WI38 (cell line): ENCODE measurements around the gene IFNL1.

Source experiments
- H3K4me3 ChIP-seq: 2 replicates; pipeline ENCODE4 v1.5.1; 2011; ENCODE audit warnings: low read depth, mild to moderate bottlenecking, control low read depth, low read length
- CTCF ChIP-seq: IDR thresholded peaks from 2 replicates; pipeline ENCODE4 v1.5.1; 2012; ENCODE audit warnings: low read depth, mild to moderate bottlenecking, control low read depth, low read length

IFNL1 gene

GRCh38 chr19:39277598-39277997 lies 18.6 kb upstream of the IFNL1 start:
- TF ChIP-seq CTCF: no peak
- H3K4me3 ChIP-seq: no peak overlapping the region

GRCh38 chr19:39282021-39282420 lies 14.2 kb upstream of the IFNL1 start:
- TF ChIP-seq CTCF: no peak
- no peak overlapping the region for H3K4me3 ChIP-seq

GRCh38 chr19:39284032-39284431 lies 12.2 kb upstream of the IFNL1 start:
- TF ChIP-seq CTCF: no peak
- H3K4me3 ChIP-seq: no peak overlapping the region

- TF ChIP-seq CTCF: no peak
- no peak overlapping the region for H3K4me3 ChIP-seq
Measured at GRCh38 chr19:39293394-39293793, 2.8 kb upstream of the IFNL1 start.

GRCh38 chr19:39296906-39297305 lies 699 bp downstream of the IFNL1 start:
- H3K4me3 ChIP-seq: no peak overlapping the region
- TF ChIP-seq CTCF: no peak

- H3K4me3 ChIP-seq: no peak overlapping the region
- TF ChIP-seq CTCF: no peak
Measured at GRCh38 chr19:39297931-39298634, 1.9 kb downstream of the IFNL1 start.

GRCh38 chr19:39299404-39299803 lies 3.2 kb downstream of the IFNL1 start:
- no peak overlapping the region for H3K4me3 ChIP-seq
- no peak for TF ChIP-seq CTCF
